ENCODE results near the gene HOXB6.
A peak's percentile ranks its signal among the peaks of the same experiment; 100 is the strongest.

HOXB6 gene

GRCh38 chr17:48576479-48577309, 28.1 kb downstream of the HOXB6 start (continued):
- TF ChIP-seq ZNF585B (tag by site-specific recombination; IDR thresholded peaks at IDR 0.05) (no peak), KLF9 (tag by site-specific recombination; IDR thresholded peaks at IDR 0.05; ENCODE audit: low read depth) (no peak), ZNF610 (tag by site-specific recombination; IDR thresholded peaks at IDR 0.05; ENCODE audit: borderline replicate concordance) (no peak), ZNF184 (tag by site-specific recombination; IDR thresholded peaks at IDR 0.05) (no peak), HIC1 (tag by site-specific recombination; IDR thresholded peaks at IDR 0.05) (peak; percentile 51; the same call in 1 of the 2 replicates), REST (tag by site-specific recombination; IDR thresholded peaks at IDR 0.05) (no peak), SP7 (tag by site-specific recombination; IDR thresholded peaks at IDR 0.05) (peak; percentile 20), KLF7 (tag by site-specific recombination; IDR thresholded peaks at IDR 0.05; ENCODE audit: borderline replicate concordance) (no peak), ZBTB21 (tag by site-specific recombination; IDR thresholded peaks at IDR 0.05) (no peak), KLF1 (tag by site-specific recombination; IDR thresholded peaks at IDR 0.05) (no peak), ZNF791 (tag by site-specific recombination; IDR thresholded peaks at IDR 0.05) (no peak), ZNF350 (tag by site-specific recombination; IDR thresholded peaks at IDR 0.05) (no peak), ZNF600 (tag by site-specific recombination; IDR thresholded peaks at IDR 0.05) (peak; percentile 94), ZNF510 (tag by site-specific recombination; IDR thresholded peaks at IDR 0.05; ENCODE audit: insufficient replicate concordance) (no peak), REPIN1 (tag by site-specific recombination; IDR thresholded peaks at IDR 0.05; ENCODE audit: low read depth) (no peak), IKZF3 (tag by site-specific recombination; IDR thresholded peaks at IDR 0.05) (peak; percentile 83), TCF7L2 (IDR thresholded peaks at IDR 0.05; ENCODE audit: borderline replicate concordance, low read depth, low read length) (no peak), KLF16 (tag by site-specific recombination; IDR thresholded peaks at IDR 0.05) (no peak), ZSCAN30 (tag by site-specific recombination; IDR thresholded peaks at IDR 0.05) (0 out of 2 replicates have a peak, but pooled peaks have one; percentile 25), ZNF155 (tag by site-specific recombination; IDR thresholded peaks at IDR 0.05) (no peak), ZEB2 (tag by site-specific recombination; IDR thresholded peaks at IDR 0.05) (no peak), PRDM2 (tag by site-specific recombination; IDR thresholded peaks at IDR 0.05; ENCODE audit: borderline replicate concordance) (no peak), ZNF707 (tag by site-specific recombination; IDR thresholded peaks at IDR 0.05) (no peak), KLF17 (tag by site-specific recombination; IDR thresholded peaks at IDR 0.05) (no peak), GLIS2 (tag by site-specific recombination; IDR thresholded peaks at IDR 0.05) (peak; percentile 68), ZBTB6 (tag by site-specific recombination; IDR thresholded peaks at IDR 0.05) (peak; percentile 76; the same call in 1 of the 2 replicates)
